ENCODE measurements around the gene ILRUN.
A peak's percentile ranks its signal among the peaks of the same experiment; 100 is the strongest.
"Not testable (repeated sequence)": the region's sequence is repeated elsewhere in the genome, so short reads cannot be mapped to it uniquely, and the experiment has no call there.

Gene ILRUN

DNA sequence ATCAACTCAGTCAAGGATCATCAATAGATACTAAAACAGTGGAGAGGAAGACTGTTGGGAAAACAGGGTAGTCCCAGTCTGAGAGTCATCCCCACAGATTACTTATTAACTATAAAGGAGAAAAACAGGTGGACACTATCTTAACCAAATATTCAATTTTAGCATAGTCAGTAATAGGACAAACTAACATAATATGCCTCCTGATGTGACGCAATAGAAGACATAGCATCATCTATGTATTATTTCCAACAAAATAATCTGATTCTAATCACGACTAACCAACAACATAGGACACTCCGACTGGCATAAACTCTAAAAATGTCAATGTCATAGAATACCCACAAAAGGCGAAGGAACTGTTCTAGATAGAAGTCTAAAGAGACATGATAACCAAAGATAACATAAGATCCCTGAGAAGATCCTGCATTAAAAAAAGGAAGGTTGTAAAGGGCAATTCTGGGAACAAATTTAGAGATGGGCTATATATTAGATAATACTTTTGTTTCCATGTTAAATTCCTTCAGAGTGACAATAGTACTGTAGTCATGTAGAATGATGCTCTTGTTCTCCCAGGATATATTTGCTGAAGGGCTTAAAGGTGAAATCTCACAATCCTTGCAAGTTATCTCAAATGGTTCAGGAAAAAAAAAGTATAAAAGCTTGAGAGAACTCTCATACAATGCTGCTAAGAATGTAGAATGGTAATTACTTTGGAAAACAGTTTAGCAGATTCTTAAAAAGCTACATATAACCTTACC is 28.9 kb downstream of the ILRUN start:
- H3K9me3 ChIP-seq (ENCODE audit: control insufficient read depth, low read length), result no peaks in the 10 kb centered on the region
- no peak for DNase-seq
- no peaks in the 10 kb centered on the region for H3K36me3 ChIP-seq (ENCODE audit: control insufficient read depth, insufficient read depth, low read length)
- H3K4me1 ChIP-seq (ENCODE audit: control insufficient read depth, insufficient read depth, low read length, poor library complexity, severe bottlenecking), result peaks cover 29% of the 10 kb centered on the region
- no peaks in the 10 kb centered on the region for H3K27me3 ChIP-seq (replicated peaks; ENCODE audit: control insufficient read depth, insufficient read depth, low read length, poor library complexity, severe bottlenecking)
- no peak overlapping the region for H3K27ac ChIP-seq (ENCODE audit: insufficient read depth, low read length, poor library complexity, severe bottlenecking)
- no peak overlapping the region for H3K4me3 ChIP-seq (ENCODE audit: insufficient read depth, low read depth, low read length, poor library complexity, severe bottlenecking)

DNA sequence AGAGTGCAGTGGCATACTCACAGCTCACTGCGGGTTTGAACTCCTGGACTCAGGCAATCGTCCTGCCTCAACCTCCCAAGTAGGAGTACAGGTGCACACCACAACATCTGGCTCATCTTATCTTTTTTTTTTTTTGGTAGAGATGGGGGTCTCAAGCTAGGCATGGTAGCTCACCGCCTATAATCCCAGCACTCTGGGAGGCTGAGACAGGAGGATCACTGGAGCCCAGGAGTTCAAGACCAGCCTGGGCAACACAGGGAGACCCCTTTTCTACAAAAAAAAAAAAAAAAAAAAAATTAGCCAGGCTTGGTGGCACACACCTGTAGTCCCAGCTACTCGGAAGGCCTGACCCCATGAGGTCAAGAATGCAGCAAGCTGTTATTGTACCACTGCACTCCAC is 31.5 kb downstream of the ILRUN start:
- Histone ChIP-seq H3K27me3 (replicated peaks; ENCODE audit: control insufficient read depth, insufficient read depth, low read length, poor library complexity, severe bottlenecking) (no peaks in the 10 kb centered on the region), H3K27ac (ENCODE audit: insufficient read depth, low read length, poor library complexity, severe bottlenecking) (peak overlapping the region; percentile 33), H3K36me3 (ENCODE audit: control insufficient read depth, insufficient read depth, low read length) (no peaks in the 10 kb centered on the region), H3K9me3 (ENCODE audit: control insufficient read depth, low read length) (no peaks in the 10 kb centered on the region), H3K4me3 (ENCODE audit: insufficient read depth, low read depth, low read length, poor library complexity, severe bottlenecking) (no peak overlapping the region), H3K4me1 (ENCODE audit: control insufficient read depth, insufficient read depth, low read length, poor library complexity, severe bottlenecking) (peaks cover 7% of the 10 kb centered on the region)
- DNase-seq, result no peak

DNA sequence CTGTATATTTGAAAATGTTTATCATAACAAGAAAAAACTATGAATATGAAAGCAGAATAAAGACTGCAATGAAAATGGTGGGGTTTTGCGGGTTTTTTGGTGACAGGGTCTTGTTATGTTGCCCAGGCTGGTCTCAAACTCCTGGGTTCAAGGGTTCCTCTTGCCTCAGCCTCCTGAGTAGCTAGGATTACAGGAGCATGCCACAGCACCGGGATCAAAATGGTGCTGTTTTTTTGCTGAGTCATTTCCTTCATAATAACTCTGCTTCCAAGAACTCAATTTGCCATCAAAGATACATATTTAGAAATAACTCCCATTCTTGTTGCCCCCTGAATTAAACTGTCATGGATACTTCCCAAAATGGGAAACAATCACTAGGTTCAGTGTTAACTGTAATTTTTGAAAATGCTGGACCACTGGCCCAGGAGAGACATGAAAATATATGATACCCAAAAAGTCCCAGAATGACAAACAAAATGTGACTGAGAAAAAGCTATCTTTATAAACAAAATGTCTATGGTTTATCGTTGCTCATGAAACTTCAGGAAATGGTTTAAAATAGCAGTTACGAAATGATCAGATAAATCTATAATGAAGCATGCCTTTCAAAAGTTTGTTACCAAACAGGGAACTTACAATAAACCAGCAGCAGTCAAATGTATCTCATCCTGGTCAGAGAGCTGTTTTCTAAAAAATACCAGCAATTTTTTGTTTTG is 32.2 kb downstream of the ILRUN start:
- H3K27me3 ChIP-seq (replicated peaks; ENCODE audit: control insufficient read depth, insufficient read depth, low read length, poor library complexity, severe bottlenecking), result no peaks in the 10 kb centered on the region
- H3K27ac ChIP-seq (ENCODE audit: insufficient read depth, low read length, poor library complexity, severe bottlenecking), result peak overlapping the region; percentile 33
- DNase-seq, result no peak
- no peak overlapping the region for H3K4me3 ChIP-seq (ENCODE audit: insufficient read depth, low read depth, low read length, poor library complexity, severe bottlenecking)
- no peaks in the 10 kb centered on the region for H3K9me3 ChIP-seq (ENCODE audit: control insufficient read depth, low read length)
- peaks cover 7% of the 10 kb centered on the region for H3K4me1 ChIP-seq (ENCODE audit: control insufficient read depth, insufficient read depth, low read length, poor library complexity, severe bottlenecking)
- H3K36me3 ChIP-seq (ENCODE audit: control insufficient read depth, insufficient read depth, low read length), result no peaks in the 10 kb centered on the region

DNA sequence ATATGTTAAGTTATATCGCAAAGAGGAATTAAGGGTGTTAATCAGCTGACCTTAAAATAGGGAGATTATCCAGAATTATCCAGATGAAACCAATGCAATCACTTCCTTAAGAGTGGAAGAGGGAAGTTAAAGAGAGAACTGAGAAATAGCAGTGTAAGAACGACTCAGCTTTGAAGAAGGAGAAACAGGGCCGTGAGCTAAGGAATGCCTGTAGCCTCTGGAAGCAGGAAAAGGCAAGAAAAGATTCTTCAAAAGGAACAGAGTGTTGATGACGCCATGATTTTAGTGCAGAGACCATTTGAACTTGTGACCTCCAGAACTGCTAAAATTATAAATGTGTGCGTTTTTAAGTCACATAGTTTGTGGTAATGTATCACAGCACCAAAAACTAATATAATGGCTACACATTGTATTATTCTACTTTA is 32.7 kb downstream of the ILRUN start:
- peaks cover 7% of the 10 kb centered on the region for H3K4me1 ChIP-seq (ENCODE audit: control insufficient read depth, insufficient read depth, low read length, poor library complexity, severe bottlenecking)
- no peak overlapping the region for H3K27ac ChIP-seq (ENCODE audit: insufficient read depth, low read length, poor library complexity, severe bottlenecking)
- no peaks in the 10 kb centered on the region for H3K36me3 ChIP-seq (ENCODE audit: control insufficient read depth, insufficient read depth, low read length)
- H3K9me3 ChIP-seq (ENCODE audit: control insufficient read depth, low read length), result no peaks in the 10 kb centered on the region
- no peak overlapping the region for H3K4me3 ChIP-seq (ENCODE audit: insufficient read depth, low read depth, low read length, poor library complexity, severe bottlenecking)
- no peaks in the 10 kb centered on the region for H3K27me3 ChIP-seq (replicated peaks; ENCODE audit: control insufficient read depth, insufficient read depth, low read length, poor library complexity, severe bottlenecking)
- no peak for DNase-seq

DNA sequence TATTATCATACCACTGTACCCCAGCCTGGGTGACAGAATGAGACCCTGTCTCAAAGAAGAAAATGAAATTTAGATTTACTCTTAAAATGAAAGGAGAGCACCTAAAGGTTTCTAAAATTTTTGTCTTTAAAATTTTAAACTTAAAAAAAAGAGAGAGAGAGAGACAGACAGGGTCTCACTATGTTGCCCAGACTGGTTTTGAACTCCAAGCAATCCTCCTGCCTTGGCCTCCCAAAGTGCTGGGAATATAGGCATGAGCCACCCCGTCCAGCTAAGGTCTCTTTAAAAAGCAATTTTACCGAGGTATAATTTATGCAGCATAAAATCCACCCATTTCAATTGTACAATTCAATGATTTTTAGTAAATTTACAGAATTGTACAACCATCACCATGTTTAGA is 33.2 kb downstream of the ILRUN start:
- Histone ChIP-seq H3K27me3 (replicated peaks; ENCODE audit: control insufficient read depth, insufficient read depth, low read length, poor library complexity, severe bottlenecking) (no peaks in the 10 kb centered on the region), H3K36me3 (ENCODE audit: control insufficient read depth, insufficient read depth, low read length) (no peaks in the 10 kb centered on the region), H3K9me3 (ENCODE audit: control insufficient read depth, low read length) (no peaks in the 10 kb centered on the region), H3K4me3 (ENCODE audit: insufficient read depth, low read depth, low read length, poor library complexity, severe bottlenecking) (no peak overlapping the region), H3K4me1 (ENCODE audit: control insufficient read depth, insufficient read depth, low read length, poor library complexity, severe bottlenecking) (peaks cover 7% of the 10 kb centered on the region), H3K27ac (ENCODE audit: insufficient read depth, low read length, poor library complexity, severe bottlenecking) (no peak overlapping the region)
- no peak for DNase-seq

DNA sequence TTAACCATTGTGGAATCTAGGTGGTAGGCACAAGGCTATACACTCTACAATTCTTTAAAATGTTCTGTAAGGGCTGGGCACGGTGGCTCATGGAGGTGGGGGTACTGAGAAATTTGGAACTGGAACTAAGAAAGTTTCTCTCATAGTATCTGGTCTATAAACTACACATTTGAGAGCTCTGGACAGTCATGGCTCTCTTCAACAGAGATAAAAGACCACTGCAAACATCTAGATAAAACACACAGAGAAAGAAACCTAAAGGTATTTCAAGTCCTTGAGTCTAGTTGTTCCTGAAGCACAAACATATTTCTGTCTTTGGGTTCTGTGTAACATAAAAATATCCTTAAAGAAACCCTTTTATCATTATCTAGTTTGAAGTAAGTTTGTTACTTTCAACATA is 35.2 kb downstream of the ILRUN start:
- Histone ChIP-seq H3K4me1 (ENCODE audit: control insufficient read depth, insufficient read depth, low read length, poor library complexity, severe bottlenecking) (peaks cover 17% of the 10 kb centered on the region), H3K27ac (ENCODE audit: insufficient read depth, low read length, poor library complexity, severe bottlenecking) (no peak overlapping the region), H3K9me3 (ENCODE audit: control insufficient read depth, low read length) (no peaks in the 10 kb centered on the region), H3K27me3 (replicated peaks; ENCODE audit: control insufficient read depth, insufficient read depth, low read length, poor library complexity, severe bottlenecking) (no peaks in the 10 kb centered on the region), H3K36me3 (ENCODE audit: control insufficient read depth, insufficient read depth, low read length) (no peaks in the 10 kb centered on the region), H3K4me3 (ENCODE audit: insufficient read depth, low read depth, low read length, poor library complexity, severe bottlenecking) (no peak overlapping the region)
- DNase-seq, result no peak

DNA sequence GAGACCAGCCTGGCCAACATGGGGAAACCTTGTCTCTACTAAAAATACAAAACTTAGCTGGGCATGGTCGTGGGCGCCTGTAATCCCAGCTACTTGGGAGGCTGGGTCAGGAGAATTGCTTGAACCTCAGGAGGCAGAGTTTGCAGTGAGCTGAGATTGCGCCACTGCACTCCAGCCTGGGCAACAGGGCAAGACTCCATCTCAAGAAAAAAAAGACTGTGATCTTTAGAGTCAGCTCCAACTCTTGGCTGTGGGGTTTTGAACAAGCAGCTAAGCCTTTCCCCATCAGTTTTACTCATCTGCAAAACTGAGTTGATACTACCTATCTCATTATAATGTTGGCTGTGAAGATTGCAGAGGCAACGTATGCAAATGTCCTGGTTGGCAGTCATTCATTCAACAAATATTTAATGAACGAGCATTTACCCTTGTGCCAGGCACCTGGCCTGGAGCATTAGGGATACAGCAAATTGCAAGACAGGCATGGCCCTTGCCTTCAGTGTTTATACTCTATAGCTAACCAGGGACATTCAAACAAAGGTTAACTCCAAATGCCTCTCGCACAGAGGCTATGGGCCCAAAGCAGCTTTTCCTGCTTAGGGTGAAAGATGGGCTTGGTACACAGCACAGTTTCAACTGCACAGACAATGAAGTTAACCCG is 37.8 kb downstream of the ILRUN start:
- peaks cover 15% of the 10 kb centered on the region for H3K4me1 ChIP-seq (ENCODE audit: control insufficient read depth, insufficient read depth, low read length, poor library complexity, severe bottlenecking)
- H3K4me3 ChIP-seq (ENCODE audit: insufficient read depth, low read depth, low read length, poor library complexity, severe bottlenecking), result no peak overlapping the region
- H3K9me3 ChIP-seq (ENCODE audit: control insufficient read depth, low read length), result no peaks in the 10 kb centered on the region
- H3K36me3 ChIP-seq (ENCODE audit: control insufficient read depth, insufficient read depth, low read length), result peaks cover 5% of the 10 kb centered on the region
- no peak for DNase-seq
- H3K27ac ChIP-seq (ENCODE audit: insufficient read depth, low read length, poor library complexity, severe bottlenecking), result no peak overlapping the region
- H3K27me3 ChIP-seq (replicated peaks; ENCODE audit: control insufficient read depth, insufficient read depth, low read length, poor library complexity, severe bottlenecking), result no peaks in the 10 kb centered on the region

DNA sequence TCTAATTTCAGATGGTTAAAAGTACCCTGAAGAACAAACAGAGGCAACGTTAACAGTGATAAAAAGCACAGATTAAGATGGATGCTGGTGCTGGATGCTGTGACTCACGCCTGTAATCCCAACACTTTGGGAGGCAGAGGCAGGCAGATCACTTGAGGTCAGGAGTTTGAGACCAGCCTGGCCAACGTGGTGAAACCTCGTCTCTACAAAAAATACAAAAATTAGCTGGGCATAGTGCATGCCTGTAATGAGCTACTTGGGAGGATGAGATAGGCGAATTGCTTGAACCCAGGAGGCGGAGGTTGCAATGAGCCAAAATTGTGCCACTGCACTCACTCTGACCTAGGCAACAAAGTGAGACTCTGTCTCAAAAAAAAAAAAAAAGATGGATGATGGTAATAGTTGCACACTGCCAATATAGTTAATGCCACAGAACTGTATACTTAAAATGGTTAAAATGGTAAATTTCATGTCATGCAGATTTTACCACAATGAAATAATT is 38.5 kb downstream of the ILRUN start:
- not testable (repeated sequence) for H3K9me3 ChIP-seq (ENCODE audit: control insufficient read depth, low read length); H3K36me3 ChIP-seq (ENCODE audit: control insufficient read depth, insufficient read depth, low read length); DNase-seq; H3K27me3 ChIP-seq (replicated peaks; ENCODE audit: control insufficient read depth, insufficient read depth, low read length, poor library complexity, severe bottlenecking)
- Histone ChIP-seq H3K4me3 (ENCODE audit: insufficient read depth, low read depth, low read length, poor library complexity, severe bottlenecking) (peak overlapping the region; percentile 44), H3K4me1 (ENCODE audit: control insufficient read depth, insufficient read depth, low read length, poor library complexity, severe bottlenecking) (peaks cover 15% of the 10 kb centered on the region), H3K27ac (ENCODE audit: insufficient read depth, low read length, poor library complexity, severe bottlenecking) (peak overlapping the region; percentile 69)

DNA sequence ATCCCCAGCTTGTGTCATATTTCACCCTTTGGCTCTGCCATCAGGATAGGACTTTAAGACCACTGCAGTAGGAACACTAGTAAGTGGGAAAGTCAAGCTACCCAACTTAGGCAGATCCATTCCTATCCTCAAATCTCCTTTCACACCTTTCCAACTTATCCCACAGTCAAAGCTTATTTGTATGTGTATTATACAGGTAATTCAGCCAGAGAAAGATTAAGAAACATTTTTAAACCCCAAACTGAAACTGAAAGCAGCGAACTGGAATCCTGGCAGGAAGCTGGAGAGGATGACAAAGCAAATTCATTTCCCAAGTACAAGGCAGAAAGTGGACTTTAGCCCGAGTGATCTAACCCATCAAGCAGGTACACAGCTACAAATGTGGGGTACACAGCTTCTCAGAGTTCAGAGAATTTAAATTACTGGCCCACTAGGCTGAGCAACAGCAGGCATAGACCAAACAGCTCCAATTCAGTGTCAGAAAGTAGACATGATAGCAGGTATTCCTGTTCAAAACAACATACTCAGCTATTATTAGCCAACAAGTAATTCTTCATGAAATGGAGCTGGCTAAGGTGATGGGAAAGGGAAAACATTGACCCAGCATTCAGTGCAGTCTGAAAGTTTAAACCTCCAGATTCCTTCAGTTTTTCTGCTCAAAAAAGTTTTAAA is 39.1 kb downstream of the ILRUN start:
- Histone ChIP-seq H3K4me3 (ENCODE audit: insufficient read depth, low read depth, low read length, poor library complexity, severe bottlenecking) (peak overlapping the region; percentile 44), H3K27ac (ENCODE audit: insufficient read depth, low read length, poor library complexity, severe bottlenecking) (peak overlapping the region; percentile 69), H3K4me1 (ENCODE audit: control insufficient read depth, insufficient read depth, low read length, poor library complexity, severe bottlenecking) (peaks cover 15% of the 10 kb centered on the region), H3K36me3 (ENCODE audit: control insufficient read depth, insufficient read depth, low read length) (peaks cover 5% of the 10 kb centered on the region), H3K9me3 (ENCODE audit: control insufficient read depth, low read length) (no peaks in the 10 kb centered on the region), H3K27me3 (replicated peaks; ENCODE audit: control insufficient read depth, insufficient read depth, low read length, poor library complexity, severe bottlenecking) (no peaks in the 10 kb centered on the region)
- DNase-seq, result no peak
